Neuronal stem cell (in vitro differentiated cells): ENCODE measurements around the gene MAPK14.

Source experiments
- DNase-seq: peaks from one replicate; pipeline ENCODE4 v3.0.0-alpha.2; 2013; ENCODE audit warnings: low spot score
- H2AFZ ChIP-seq: one replicate; pipeline ENCODE4 v1.6.1; 2013; ENCODE audit warnings: mild to moderate bottlenecking, low read length, inconsistent platforms
- H2AK5ac ChIP-seq: 2 replicates; pipeline ENCODE4 v1.6.1; 2013; ENCODE audit warnings: low read depth, mild to moderate bottlenecking, inconsistent platforms, low read length, moderate library complexity, mixed read lengths
- H2BK120ac ChIP-seq: 2 replicates; pipeline ENCODE4 v1.6.1; 2013; ENCODE audit warnings: low read depth, mild to moderate bottlenecking, inconsistent platforms, low read length, moderate library complexity, mixed read lengths
- H2BK12ac ChIP-seq: one replicate; pipeline ENCODE4 v1.6.1; 2013; ENCODE audit warnings: low read length, inconsistent platforms
- H2BK15ac ChIP-seq: 2 replicates; pipeline ENCODE4 v1.6.1; 2013; ENCODE audit warnings: mild to moderate bottlenecking, low read length, inconsistent platforms, mixed read lengths
- H2BK5ac ChIP-seq: one replicate; pipeline ENCODE4 v1.6.1; 2013; ENCODE audit warnings: inconsistent platforms, mild to moderate bottlenecking, low read length, moderate library complexity
- H3K14ac ChIP-seq: one replicate; pipeline ENCODE4 v1.6.1; 2013; ENCODE audit warnings: low read length, inconsistent platforms
- H3K18ac ChIP-seq: 2 replicates; pipeline ENCODE4 v1.6.1; 2013; ENCODE audit warnings: low read length, inconsistent platforms
- H3K23ac ChIP-seq: 2 replicates; pipeline ENCODE4 v1.6.1; 2013; ENCODE audit warnings: low read depth, mild to moderate bottlenecking, mixed read lengths, low read length, inconsistent platforms; ENCODE audit not compliant: poor library complexity
- H3K27ac ChIP-seq: replicated peaks from 3 replicates; pipeline ENCODE4 v1.5.1; 2013; ENCODE audit warnings: low read length, inconsistent platforms
- H3K27me3 ChIP-seq, 3 experiments: 2 replicates each; pipeline ENCODE4 v1.6.1; 2013; ENCODE audit warnings: low read length in 3 of 3, mild to moderate bottlenecking in 2 of 3, inconsistent platforms in 1 of 3, low read depth in 1 of 3, mixed read lengths in 1 of 3, moderate library complexity in 1 of 3; ENCODE audit not compliant: control insufficient read depth in 3 of 3, insufficient read depth in 3 of 3
- H3K36me3 ChIP-seq, 2 donors: replicated peaks in 1 of 2; 2 replicates each; pipeline ENCODE4 v1.6.1; 2013; ENCODE audit warnings: low read length in 2 of 2; ENCODE audit not compliant: control insufficient read depth in 2 of 2, insufficient read depth in 2 of 2
- H3K4ac ChIP-seq: 2 replicates; pipeline ENCODE4 v1.6.1; 2013; ENCODE audit warnings: inconsistent platforms, mild to moderate bottlenecking, low read length, moderate library complexity
- H3K4me1 ChIP-seq, 2 donors: 1 replicate in 1 of 2; 2 replicates in 1 of 2; pipeline ENCODE4 v1.6.1; 2013; ENCODE audit warnings: low read length in 2 of 2, low read depth in 1 of 2; ENCODE audit not compliant: control insufficient read depth in 2 of 2, insufficient read depth in 1 of 2
- H3K4me2 ChIP-seq: one replicate; pipeline ENCODE4 v1.6.1; 2013; ENCODE audit warnings: mild to moderate bottlenecking, low read length, inconsistent platforms; ENCODE audit not compliant: insufficient read depth, poor library complexity, severe bottlenecking
- H3K4me3 ChIP-seq, 2 donors: 2 replicates each; pipeline ENCODE4 v1.5.1; 2013; ENCODE audit warnings: low read length in 2 of 2, mild to moderate bottlenecking in 2 of 2, inconsistent platforms in 1 of 2, moderate library complexity in 1 of 2
- H3K79me1 ChIP-seq: one replicate; pipeline ENCODE4 v1.6.1; 2013; ENCODE audit warnings: low read depth, mild to moderate bottlenecking, inconsistent platforms, low read length, moderate library complexity
- H3K9ac ChIP-seq: one replicate; pipeline ENCODE4 v1.6.1; 2013; ENCODE audit warnings: mild to moderate bottlenecking, low read depth, low read length, inconsistent platforms; ENCODE audit not compliant: poor library complexity
- H3K9me3 ChIP-seq, 2 donors: replicated peaks in 1 of 2; 2 replicates each; pipeline versions ENCODE3 to v1.6.1; 2013; ENCODE audit warnings: low read length in 2 of 2, mild to moderate bottlenecking in 2 of 2, inconsistent platforms in 1 of 2, low read depth in 1 of 2, mixed read lengths in 1 of 2, moderate library complexity in 1 of 2; ENCODE audit not compliant: control insufficient read depth in 2 of 2, insufficient read depth in 1 of 2
- H4K8ac ChIP-seq: one replicate; pipeline ENCODE4 v1.6.1; 2013; ENCODE audit warnings: low read depth, mild to moderate bottlenecking, inconsistent platforms, low read length, moderate library complexity
- H4K91ac ChIP-seq: one replicate; pipeline ENCODE4 v1.6.1; 2013; ENCODE audit warnings: low read length, low read depth, mild to moderate bottlenecking, inconsistent platforms; ENCODE audit not compliant: poor library complexity
- WGBS, 2 donors: extraction: QIAGEN DNeasy Blood & Tissue Kit; methylation state at CpG; one replicate each; pipeline ENCODE4 v1.1.7; 2013; ENCODE audit warnings: missing lambda C conversion rate in 2 of 2, mixed read lengths in 1 of 2; ENCODE audit not compliant: insufficient read length in 2 of 2, insufficient replicate concordance in 1 of 2; ENCODE audit errors: extremely low coverage in 2 of 2; 5-methylcytosine and 5-hydroxymethylcytosine counted together

The MAPK14 gene

GRCh38 chr6:36018339-36018738 lies 9.3 kb upstream of the MAPK14 start:
- H3K79me1 ChIP-seq: no peaks in the 10 kb centered on the region
- no peak overlapping the region for H2BK15ac ChIP-seq
- DNase-seq: no peak
- H3K18ac ChIP-seq: no peak overlapping the region
- H3K4me3 ChIP-seq: no peak overlapping the region
- no peak overlapping the region for H3K9ac ChIP-seq
- no peak overlapping the region for H2BK5ac ChIP-seq
- H2AK5ac ChIP-seq: no peak overlapping the region
- no peak overlapping the region for H2BK12ac ChIP-seq
- no peak overlapping the region for H3K14ac ChIP-seq
- H2AFZ ChIP-seq: no peak overlapping the region
- H3K4me1 ChIP-seq: no peaks in the 10 kb centered on the region
- H4K91ac ChIP-seq: no peak overlapping the region
- no peaks in the 10 kb centered on the region for H3K9me3 ChIP-seq
- H3K27ac ChIP-seq: no peak overlapping the region
- no peak overlapping the region for H3K4me2 ChIP-seq
- no peak overlapping the region for H3K23ac ChIP-seq
- peaks cover 0 to 9% (median 0%) of the 10 kb centered on the region in 3 experiments for H3K27me3 ChIP-seq
- H2BK120ac ChIP-seq: no peak overlapping the region
- H3K4ac ChIP-seq: no peak overlapping the region
- H3K36me3 ChIP-seq: no peaks in the 10 kb centered on the region
- H4K8ac ChIP-seq: no peak overlapping the region
- WGBS, 2 donors: no CpG with 5 or more reads among the region's 2 CpGs

DNA sequence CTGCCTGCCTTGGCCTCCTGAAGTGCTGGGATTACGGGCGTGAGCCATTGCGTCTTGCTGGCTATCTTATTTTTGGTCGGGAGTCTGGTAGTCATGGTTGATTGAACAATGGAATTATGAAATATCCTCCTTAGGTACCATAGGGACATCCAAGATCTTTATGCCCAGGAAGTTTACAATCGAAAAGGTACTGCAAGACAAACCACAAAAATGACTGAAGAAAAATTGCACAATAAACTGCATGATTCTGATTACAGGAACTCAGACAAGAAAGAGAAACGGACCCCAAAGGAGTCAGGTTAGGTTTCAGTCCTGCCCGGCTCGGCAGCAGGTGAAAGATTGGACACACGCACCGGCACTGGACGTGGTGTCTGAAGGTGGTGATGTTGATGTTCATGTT lies 8.4 kb upstream of the MAPK14 start:
- Histone ChIP-seq H2BK12ac (no peak overlapping the region), H3K18ac (no peak overlapping the region), H3K4me3 (no peak overlapping the region), H3K9ac (no peak overlapping the region), H2AK5ac (no peak overlapping the region), H3K79me1 (no peaks in the 10 kb centered on the region), H4K91ac (no peak overlapping the region), H3K4ac (no peak overlapping the region), H3K27ac (no peak overlapping the region), H2BK120ac (no peak overlapping the region), H3K4me1 (peaks cover 5% of the 10 kb centered on the region in 2 donors), H2BK5ac (no peak overlapping the region), H3K14ac (no peak overlapping the region), H3K27me3 (peaks cover 0 to 5% (median 0%) of the 10 kb centered on the region in 3 experiments), H3K4me2 (no peak overlapping the region), H2AFZ (no peak overlapping the region), H2BK15ac (no peak overlapping the region), H4K8ac (no peak overlapping the region), H3K9me3 (no peaks in the 10 kb centered on the region), H3K36me3 (no peaks in the 10 kb centered on the region), H3K23ac (no peak overlapping the region)
- WGBS, 2 donors: no CpG with 5 or more reads among the region's 11 CpGs
- no peak for DNase-seq

GRCh38 chr6:36020154-36020553 lies 7.5 kb upstream of the MAPK14 start:
- Histone ChIP-seq H2BK12ac (no peak overlapping the region), H3K79me1 (no peaks in the 10 kb centered on the region)

GRCh38 chr6:36023996-36024795 lies 3.4 kb upstream of the MAPK14 start, which contains the start of gene SLC26A8:
Gene SLC26A8 (minus strand): TSS chr6:36024641. CDS start chr6:36019707, 4,934 bp downstream.
- Histone ChIP-seq H2BK5ac (no peak within 1 kb of the TSS), H3K4me3 (peak within 1 kb of the TSS in 1 of 2 donors; percentile 65), H3K4ac (no peak within 1 kb of the TSS), H3K27ac (no peak within 1 kb of the TSS), H3K14ac (no peak within 1 kb of the TSS), H3K27me3 (no peaks in the 10 kb centered on the region), H4K8ac (peak within 1 kb of the TSS; percentile 19), H3K18ac (peak within 1 kb of the TSS; percentile 91), H3K23ac (no peak within 1 kb of the TSS), H2BK12ac (peak within 1 kb of the TSS; percentile 89), H4K91ac (no peak within 1 kb of the TSS), H2AFZ (peak within 1 kb of the TSS; percentile 83), H3K79me1 (peaks cover 6% of the 10 kb centered on the region), H3K4me1 (peaks cover 6 to 12% of the 10 kb centered on the region in 2 donors), H2BK120ac (peak within 1 kb of the TSS; percentile 35), H3K4me2 (peak within 1 kb of the TSS; percentile 53), H3K9ac (peak within 1 kb of the TSS; percentile 78), H3K9me3 (no peaks in the 10 kb centered on the region), H2AK5ac (no peak within 1 kb of the TSS), H2BK15ac (peak within 1 kb of the TSS; percentile 87), H3K36me3 (no peaks in the 10 kb centered on the region)
- DNase-seq: no peak
- WGBS, 2 donors: no CpG with 5 or more reads among the region's 44 CpGs

More at GRCh38 chr6:36020154-36020553, 7.5 kb upstream of the MAPK14 start:
- no peak overlapping the region for H3K9ac ChIP-seq
- no peaks in the 10 kb centered on the region for H3K9me3 ChIP-seq
- no peak overlapping the region for H2BK120ac ChIP-seq
- no peak overlapping the region for H3K18ac ChIP-seq
- no peak overlapping the region for H4K91ac ChIP-seq
- H4K8ac ChIP-seq: no peak overlapping the region
- H3K23ac ChIP-seq: no peak overlapping the region
- H3K4me2 ChIP-seq: no peak overlapping the region
- no peak overlapping the region for H3K14ac ChIP-seq
- H3K4ac ChIP-seq: no peak overlapping the region
- H2BK5ac ChIP-seq: no peak overlapping the region
- no peak overlapping the region for H2AFZ ChIP-seq
- peaks cover 0 to 4% (median 0%) of the 10 kb centered on the region in 3 experiments for H3K27me3 ChIP-seq
- WGBS, 2 donors: no CpG with 5 or more reads among the region's 1 CpG
- H2AK5ac ChIP-seq: no peak overlapping the region
- no peak overlapping the region for H3K27ac ChIP-seq
- peaks cover 6 to 12% of the 10 kb centered on the region in 2 donors for H3K4me1 ChIP-seq
- no peak overlapping the region for H2BK15ac ChIP-seq
- no peaks in the 10 kb centered on the region for H3K36me3 ChIP-seq
- no peak overlapping the region for H3K4me3 ChIP-seq
- DNase-seq: no peak
